ENCODE measurements around the gene IAPP.
"Not testable (repeated sequence)": the region's sequence is repeated elsewhere in the genome, so short reads cannot be mapped to it uniquely, and the experiment has no call there.

The IAPP gene

DNA sequence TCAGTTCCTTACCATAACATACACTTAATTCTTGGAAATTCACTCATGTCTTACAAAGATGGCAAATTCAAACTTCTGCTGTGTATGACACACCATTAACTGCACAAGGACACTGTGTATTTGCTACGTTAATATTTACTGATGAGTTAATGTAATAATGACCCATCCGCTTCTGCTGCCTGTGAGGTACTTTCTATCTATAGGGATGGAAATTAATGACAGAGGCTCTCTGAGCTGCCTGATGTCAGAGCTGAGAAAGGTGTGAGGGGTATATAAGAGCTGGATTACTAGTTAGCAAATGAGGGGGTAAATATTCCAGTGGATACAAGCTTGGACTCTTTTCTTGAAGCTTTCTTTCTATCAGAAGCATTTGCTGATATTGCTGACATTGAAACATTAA, at the start of gene IAPP:
Gene IAPP (plus strand): TSS at position 301 of the 400 bp plus-strand sequence. CDS start 450 bp downstream, outside the sequence.
- FAIRE-seq (no peak), DNase-seq (ENCODE audit: low spot score) (no peak)

- FAIRE-seq (no peak), DNase-seq (ENCODE audit: low spot score) (no peak)
Observed at GRCh38 chr12:21323736-21324135, 49.0 kb upstream of the IAPP start.

GRCh38 chr12:21324551-21324950, 48.2 kb upstream of the IAPP start:
- FAIRE-seq (no peak), DNase-seq (ENCODE audit: low spot score) (no peak)

GRCh38 chr12:21328578-21328977, 44.1 kb upstream of the IAPP start:
- FAIRE-seq (no peak), DNase-seq (ENCODE audit: low spot score) (no peak)

GRCh38 chr12:21330682-21331253, 41.9 kb upstream of the IAPP start:
- no peak for DNase-seq (ENCODE audit: low spot score)
- no peak for FAIRE-seq

- FAIRE-seq (no peak), DNase-seq (ENCODE audit: low spot score) (no peak)
Observed at GRCh38 chr12:21334771-21335325, 37.9 kb upstream of the IAPP start, which contains the start of gene SLCO1A2. TSS of gene SLCO1A2 (minus strand) at chr12:21334917. CDS start at chr12:21334647, 270 bp downstream.

GRCh38 chr12:21336656-21337055, 36.0 kb upstream of the IAPP start:
- no peak for FAIRE-seq

GRCh38 chr12:21337453-21337852, 35.2 kb upstream of the IAPP start:
- DNase-seq (ENCODE audit: low spot score) = no peak
- FAIRE-seq = no peak

More at GRCh38 chr12:21336656-21337055, 36.0 kb upstream of the IAPP start:
- DNase-seq (ENCODE audit: low spot score) = no peak

- DNase-seq (ENCODE audit: low spot score) = no peak
- no peak for FAIRE-seq
Observed at GRCh38 chr12:21337959-21338744, 34.5 kb upstream of the IAPP start.

DNA sequence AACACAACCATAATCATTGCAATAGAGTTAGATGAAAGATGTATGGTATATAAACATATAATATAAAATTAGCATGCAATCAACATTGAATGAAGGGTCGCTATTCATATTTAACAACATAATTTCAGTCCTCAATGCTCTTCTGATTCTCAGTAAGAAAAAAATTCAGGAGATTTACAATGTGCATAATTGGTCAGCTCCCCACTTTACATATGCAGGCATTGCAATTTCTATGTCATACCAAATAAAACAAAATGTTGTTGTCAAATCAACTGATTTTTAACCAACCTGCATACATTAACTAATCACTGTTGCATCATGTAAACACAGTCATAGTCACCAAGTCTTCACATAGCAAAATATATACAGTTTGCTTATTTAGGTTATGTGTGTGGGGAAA, 32.8 kb upstream of the IAPP start:
- FAIRE-seq (no peak), DNase-seq (ENCODE audit: low spot score) (no peak)

GRCh38 chr12:21340403-21340802, 32.3 kb upstream of the IAPP start:
- DNase-seq (ENCODE audit: low spot score) (no peak), FAIRE-seq (no peak)

- DNase-seq (ENCODE audit: low spot score) (no peak), FAIRE-seq (no peak)
Observed at GRCh38 chr12:21341769-21342168, 30.9 kb upstream of the IAPP start.

DNA sequence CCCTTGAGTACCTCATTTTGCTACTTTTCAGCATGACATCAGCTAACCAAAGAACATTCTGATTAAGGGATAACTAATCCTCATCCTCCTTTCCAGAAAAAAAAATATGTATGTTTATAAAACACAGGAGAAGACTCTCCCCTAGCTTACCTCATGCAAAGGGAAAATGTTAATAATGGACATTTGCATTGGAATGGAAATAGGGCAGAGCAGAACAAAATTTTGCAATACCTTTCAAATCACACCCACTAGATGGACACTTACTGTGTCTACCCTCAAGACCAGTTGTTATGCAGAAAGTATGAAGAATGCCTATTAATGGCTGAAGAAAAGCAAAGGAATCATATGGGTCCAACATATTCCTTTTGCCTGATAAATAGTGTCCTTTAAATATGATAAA, 29.1 kb upstream of the IAPP start:
- FAIRE-seq = no peak

DNA sequence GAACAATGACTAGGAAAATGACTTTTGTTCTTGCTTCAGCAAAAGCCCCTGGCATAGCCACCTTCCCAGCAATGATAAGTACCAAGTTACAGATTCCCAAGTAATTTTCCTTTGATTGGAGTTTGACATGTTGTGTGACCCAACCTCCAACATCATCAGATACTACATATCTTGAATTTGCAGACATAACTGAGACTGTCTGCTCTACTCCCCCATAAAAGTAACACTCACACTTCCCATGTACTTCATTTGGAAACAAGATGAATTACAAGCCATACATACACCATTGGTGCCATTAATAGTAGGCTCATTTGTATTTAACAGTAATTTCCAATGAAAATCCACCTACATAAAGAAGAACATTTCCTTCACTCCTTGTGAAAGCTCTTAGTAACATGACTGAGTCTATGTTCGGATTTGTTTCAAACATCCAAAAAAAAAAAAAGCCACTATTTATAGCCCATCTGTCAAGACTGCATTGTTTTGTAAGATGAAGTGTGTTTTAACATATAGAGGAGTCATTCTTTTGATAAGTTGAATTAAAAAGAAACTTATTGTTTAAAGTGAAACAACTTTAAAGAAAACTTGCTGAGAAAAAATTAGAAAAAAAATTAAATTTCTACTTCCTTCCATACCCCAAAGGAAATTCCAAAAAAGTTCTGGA, 26.0 kb upstream of the IAPP start:
- FAIRE-seq = no peak
- DNase-seq (ENCODE audit: low spot score) = no peak

More for the DNA sequence above, 29.1 kb upstream of the IAPP start:
- DNase-seq (ENCODE audit: low spot score) = no peak

DNA sequence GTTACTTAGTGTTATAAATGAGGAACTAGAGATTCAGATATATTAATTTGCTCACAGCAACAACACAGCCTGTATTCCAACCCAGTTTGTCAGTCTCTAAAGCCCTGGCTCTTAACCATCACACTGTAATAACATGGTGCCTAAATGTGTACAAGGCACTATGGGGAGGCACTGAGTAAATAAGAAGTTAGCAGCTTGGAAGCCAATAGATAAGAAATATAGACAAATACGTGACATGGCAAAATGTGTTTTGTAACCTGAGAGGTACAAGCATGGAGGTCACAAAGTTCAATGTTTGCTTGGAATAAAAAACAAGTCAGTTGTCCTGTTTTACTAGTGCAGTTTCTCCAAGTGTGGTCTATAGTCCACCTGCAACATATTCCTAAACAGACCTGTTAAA, 21.7 kb upstream of the IAPP start:
- FAIRE-seq (no peak), DNase-seq (ENCODE audit: low spot score) (no peak)

GRCh38 chr12:21353487-21353886, 19.2 kb upstream of the IAPP start:
- no peak for DNase-seq (ENCODE audit: low spot score)
- no peak for FAIRE-seq

DNA sequence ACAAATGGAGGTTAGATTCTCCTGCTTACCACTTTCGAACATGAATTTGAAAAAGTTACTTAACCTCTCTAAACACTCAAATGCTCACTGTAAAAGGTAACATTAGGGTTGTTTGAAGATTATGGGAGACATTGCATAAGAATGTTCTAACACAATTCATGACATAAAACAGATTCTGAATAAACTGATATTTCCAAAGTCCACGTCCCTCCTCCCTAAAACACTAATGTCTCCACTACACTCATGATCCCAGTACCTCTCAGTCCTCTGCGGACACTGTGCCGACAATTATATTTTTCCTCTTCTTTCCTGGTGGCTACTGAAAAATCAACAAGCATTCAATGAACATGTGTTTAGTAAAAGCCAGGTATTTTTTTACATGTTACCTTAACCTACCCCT, 18.8 kb upstream of the IAPP start:
- FAIRE-seq = no peak
- no peak for DNase-seq (ENCODE audit: low spot score)

- FAIRE-seq (no peak), DNase-seq (ENCODE audit: low spot score) (no peak)
Observed at GRCh38 chr12:21354641-21355040, 18.1 kb upstream of the IAPP start.

- not testable (repeated sequence) for DNase-seq (ENCODE audit: low spot score); FAIRE-seq
Observed at GRCh38 chr12:21360632-21361031, 12.1 kb upstream of the IAPP start.

DNA sequence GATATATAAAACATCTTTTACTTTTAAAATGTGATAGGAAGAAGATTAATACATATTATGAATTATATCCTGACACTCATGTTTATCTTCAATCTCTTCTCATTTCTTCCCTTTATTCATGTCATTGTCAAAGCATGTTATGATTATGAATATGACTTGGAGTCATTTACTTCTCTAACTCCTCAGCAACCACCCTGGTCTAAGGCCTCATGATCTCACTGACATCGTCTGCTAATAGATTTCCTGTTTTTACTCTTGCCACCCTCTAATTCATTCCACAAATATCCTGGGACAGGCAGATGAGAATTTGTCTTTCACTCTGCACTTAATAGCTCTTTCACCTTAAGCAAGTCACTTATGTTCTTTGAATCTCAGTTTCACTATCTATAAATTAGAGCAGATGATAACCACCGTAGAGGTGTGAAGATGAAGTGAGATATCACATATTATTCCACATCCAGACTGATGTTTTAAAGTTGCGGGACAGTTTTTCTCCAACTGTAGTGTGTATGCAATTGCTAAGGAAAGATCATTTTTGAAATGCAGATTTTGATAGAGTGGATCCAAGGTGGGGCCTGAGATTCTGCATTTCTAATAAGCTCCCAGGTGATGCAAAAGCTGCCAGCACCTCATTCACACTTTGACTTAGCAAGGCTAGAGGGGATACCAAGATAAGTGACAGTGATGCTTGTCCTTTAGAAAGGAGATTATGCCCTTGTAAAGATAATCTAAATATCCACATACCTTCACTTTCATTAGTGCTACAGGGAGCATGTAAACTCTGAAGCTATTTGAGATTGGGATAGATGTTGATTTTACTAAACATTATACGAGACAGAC, 3.3 kb upstream of the IAPP start:
- FAIRE-seq = no peak

GRCh38 chr12:21370845-21371449, 1.8 kb upstream of the IAPP start:
- no peak for DNase-seq (ENCODE audit: low spot score)
- no peak for FAIRE-seq

More for the DNA sequence above, 3.3 kb upstream of the IAPP start:
- DNase-seq (ENCODE audit: low spot score) = no peak
